A673 (cell line): ENCODE data around the gene C1QB.

Experiments used
- EZH2 ChIP-seq: fragments of 200-600 bp; sonication (generic); IDR thresholded peaks from 2 replicates; pipeline ENCODE4 v1.6.1; 2017; ENCODE audit warnings: borderline replicate concordance, low read depth, mild to moderate bottlenecking, mixed read lengths, antibody characterized with exemption, low read length; ENCODE audit not compliant: poor library complexity, severe bottlenecking
- TF ChIP-seq, protein P1 (sequence below): fragments of 300-800, 200-600 bp; sonication (generic); conservative IDR thresholded peaks from 2 replicates; pipeline ENCODE4 v1.5.1; 2017; ENCODE audit warnings: low read depth, mild to moderate bottlenecking, antibody characterized with exemption, low read length, moderate library complexity, mixed read lengths

DNA sequence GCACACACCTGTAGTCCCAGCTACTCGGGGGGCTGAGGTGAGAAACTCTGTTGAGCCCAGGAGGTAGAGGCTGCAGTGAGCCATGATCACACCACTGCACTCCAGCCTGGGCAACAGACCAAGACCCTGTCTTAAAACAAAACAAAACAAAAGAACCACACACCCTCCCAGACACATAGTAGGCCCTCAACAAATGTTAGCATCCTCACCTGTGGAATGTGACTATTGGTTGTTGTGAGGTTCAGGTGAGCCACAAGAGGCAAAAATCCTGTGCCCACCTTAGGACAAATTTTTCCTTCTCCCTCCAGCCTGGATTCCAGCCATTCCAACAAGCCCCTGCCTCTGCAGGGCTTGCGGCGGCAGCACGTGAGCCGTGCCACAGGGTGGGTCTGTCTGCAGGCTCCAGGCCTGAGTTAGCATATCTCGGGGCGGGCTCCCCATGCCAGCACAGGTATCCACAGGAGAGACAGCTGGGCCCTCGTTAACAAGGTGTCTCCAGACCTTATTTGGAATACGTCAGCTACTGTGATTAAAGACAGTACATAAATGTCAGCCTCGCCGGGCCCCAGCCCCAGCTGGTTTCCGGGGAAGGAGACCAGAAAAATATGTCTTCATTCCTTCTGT, 17.4 kb downstream of the C1QB start:
- no peak for TF ChIP-seq EZH2
- TF ChIP-seq, protein P1, sequence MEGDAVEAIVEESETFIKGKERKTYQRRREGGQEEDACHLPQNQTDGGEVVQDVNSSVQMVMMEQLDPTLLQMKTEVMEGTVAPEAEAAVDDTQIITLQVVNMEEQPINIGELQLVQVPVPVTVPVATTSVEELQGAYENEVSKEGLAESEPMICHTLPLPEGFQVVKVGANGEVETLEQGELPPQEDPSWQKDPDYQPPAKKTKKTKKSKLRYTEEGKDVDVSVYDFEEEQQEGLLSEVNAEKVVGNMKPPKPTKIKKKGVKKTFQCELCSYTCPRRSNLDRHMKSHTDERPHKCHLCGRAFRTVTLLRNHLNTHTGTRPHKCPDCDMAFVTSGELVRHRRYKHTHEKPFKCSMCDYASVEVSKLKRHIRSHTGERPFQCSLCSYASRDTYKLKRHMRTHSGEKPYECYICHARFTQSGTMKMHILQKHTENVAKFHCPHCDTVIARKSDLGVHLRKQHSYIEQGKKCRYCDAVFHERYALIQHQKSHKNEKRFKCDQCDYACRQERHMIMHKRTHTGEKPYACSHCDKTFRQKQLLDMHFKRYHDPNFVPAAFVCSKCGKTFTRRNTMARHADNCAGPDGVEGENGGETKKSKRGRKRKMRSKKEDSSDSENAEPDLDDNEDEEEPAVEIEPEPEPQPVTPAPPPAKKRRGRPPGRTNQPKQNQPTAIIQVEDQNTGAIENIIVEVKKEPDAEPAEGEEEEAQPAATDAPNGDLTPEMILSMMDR, result no peak
